SU-DHL-6 (cell line): Measurements from ENCODE around the gene GMIP.

Source experiments
- CTCF ChIP-seq: fragments of 200-600 bp; sonication (generic); IDR thresholded peaks from one replicate; pipeline ENCODE4 v1.5.1; 2017; ENCODE audit warnings: antibody characterized with exemption, mild to moderate bottlenecking, low read length, moderate library complexity; ENCODE audit not compliant: insufficient read depth, poor library complexity, severe bottlenecking
- EZH2phosphoT487 ChIP-seq: fragments of 200-600 bp; sonication (generic), shearing (Covaris generic); conservative IDR thresholded peaks from 2 replicates; pipeline ENCODE4 v1.6.1; 2018; ENCODE audit warnings: mild to moderate bottlenecking, antibody characterized with exemption, low read length, moderate library complexity, mixed read lengths

GRCh38 chr19:19662871-19663255, 19.4 kb upstream of the GMIP start:
- TF ChIP-seq CTCF (no peak), EZH2phosphoT487 (no peak)
